ENCODE results near the gene PBX1.

Gene PBX1

GRCh38 chr1:164608651-164609057 lies 49.7 kb downstream of the PBX1 start:
- DNase-seq (ENCODE audit: insufficient read length, low spot score) (no peak), FAIRE-seq (no peak)
- TF ChIP-seq POLR2A (IDR thresholded peaks at IDR 0.05; ENCODE audit: low read depth, low read length) = no peak

- FAIRE-seq = no peak
- no peak for DNase-seq (ENCODE audit: insufficient read length, low spot score)
- no peak for TF ChIP-seq POLR2AphosphoS5 (IDR thresholded peaks at IDR 0.05; ENCODE audit: low read depth, low read length)
- no peak for TF ChIP-seq SPI1 (IDR thresholded peaks at IDR 0.05; ENCODE audit: low read depth, low read length)
- TF ChIP-seq POU2F2 (IDR thresholded peaks at IDR 0.05; ENCODE audit: low read depth, low read length) = no peak
- TF ChIP-seq TAF1 (IDR thresholded peaks at IDR 0.05; ENCODE audit: low read depth, low read length) = no peak
- no peak for TF ChIP-seq POLR2A (IDR thresholded peaks at IDR 0.05; ENCODE audit: low read depth, low read length)
- no peak for TF ChIP-seq PAX5 (IDR thresholded peaks at IDR 0.05; ENCODE audit: insufficient read depth, low read length, severe bottlenecking)
Measured at GRCh38 chr1:164609089-164609488, 50.1 kb downstream of the PBX1 start.

GRCh38 chr1:164610538-164611222 lies 51.7 kb downstream of the PBX1 start:
- no peak for TF ChIP-seq PAX5 (IDR thresholded peaks at IDR 0.05; ENCODE audit: insufficient read depth, low read length, severe bottlenecking)
- TF ChIP-seq SPI1 (IDR thresholded peaks at IDR 0.05; ENCODE audit: low read depth, low read length) = no peak
- no peak for TF ChIP-seq POU2F2 (IDR thresholded peaks at IDR 0.05; ENCODE audit: low read depth, low read length)
- TF ChIP-seq POLR2A (IDR thresholded peaks at IDR 0.05; ENCODE audit: low read depth, low read length) = no peak
- DNase-seq (ENCODE audit: insufficient read length, low spot score) = no peak
- no peak for FAIRE-seq

- no peak for DNase-seq (ENCODE audit: insufficient read length, low spot score)
Measured at GRCh38 chr1:164611754-164612642, 53.0 kb downstream of the PBX1 start.

GRCh38 chr1:164613176-164613575 lies 54.2 kb downstream of the PBX1 start:
- TF ChIP-seq TAF1 (IDR thresholded peaks at IDR 0.05; ENCODE audit: low read depth, low read length) = no peak
- TF ChIP-seq POLR2A (IDR thresholded peaks at IDR 0.05; ENCODE audit: low read depth, low read length) = no peak
- no peak for TF ChIP-seq SPI1 (IDR thresholded peaks at IDR 0.05; ENCODE audit: low read depth, low read length)
- TF ChIP-seq POLR2AphosphoS5 (IDR thresholded peaks at IDR 0.05; ENCODE audit: low read depth, low read length) = no peak
- no peak for TF ChIP-seq PAX5 (IDR thresholded peaks at IDR 0.05; ENCODE audit: insufficient read depth, low read length, severe bottlenecking)
- TF ChIP-seq POU2F2 (IDR thresholded peaks at IDR 0.05; ENCODE audit: low read depth, low read length) = no peak
- DNase-seq (ENCODE audit: insufficient read length, low spot score) (no peak), FAIRE-seq (no peak)

More at GRCh38 chr1:164611754-164612642, 53.0 kb downstream of the PBX1 start:
- no peak for FAIRE-seq
- TF ChIP-seq POU2F2 (IDR thresholded peaks at IDR 0.05; ENCODE audit: low read depth, low read length) (no peak), PAX5 (IDR thresholded peaks at IDR 0.05; ENCODE audit: insufficient read depth, low read length, severe bottlenecking) (no peak), POLR2A (IDR thresholded peaks at IDR 0.05; ENCODE audit: low read depth, low read length) (no peak), TAF1 (IDR thresholded peaks at IDR 0.05; ENCODE audit: low read depth, low read length) (no peak), POLR2AphosphoS5 (IDR thresholded peaks at IDR 0.05; ENCODE audit: low read depth, low read length) (no peak), SPI1 (IDR thresholded peaks at IDR 0.05; ENCODE audit: low read depth, low read length) (no peak)

GRCh38 chr1:164614316-164614715 lies 55.3 kb downstream of the PBX1 start:
- TF ChIP-seq POLR2A (IDR thresholded peaks at IDR 0.05; ENCODE audit: low read depth, low read length) (no peak), POLR2AphosphoS5 (IDR thresholded peaks at IDR 0.05; ENCODE audit: low read depth, low read length) (no peak), SPI1 (IDR thresholded peaks at IDR 0.05; ENCODE audit: low read depth, low read length) (no peak), TAF1 (IDR thresholded peaks at IDR 0.05; ENCODE audit: low read depth, low read length) (no peak), POU2F2 (IDR thresholded peaks at IDR 0.05; ENCODE audit: low read depth, low read length) (no peak), PAX5 (IDR thresholded peaks at IDR 0.05; ENCODE audit: insufficient read depth, low read length, severe bottlenecking) (no peak)
- DNase-seq (ENCODE audit: insufficient read length, low spot score) (no peak), FAIRE-seq (no peak)

- TF ChIP-seq TAF1 (IDR thresholded peaks at IDR 0.05; ENCODE audit: low read depth, low read length) (no peak), SPI1 (IDR thresholded peaks at IDR 0.05; ENCODE audit: low read depth, low read length) (no peak), PAX5 (IDR thresholded peaks at IDR 0.05; ENCODE audit: insufficient read depth, low read length, severe bottlenecking) (no peak), POLR2A (IDR thresholded peaks at IDR 0.05; ENCODE audit: low read depth, low read length) (no peak)
- DNase-seq (ENCODE audit: insufficient read length, low spot score) = no peak
- no peak for FAIRE-seq
Measured at GRCh38 chr1:164617377-164618201, 58.6 kb downstream of the PBX1 start.

GRCh38 chr1:164618202-164618564 lies 59.2 kb downstream of the PBX1 start:
- DNase-seq (ENCODE audit: insufficient read length, low spot score) (no peak), FAIRE-seq (no peak)
- TF ChIP-seq POLR2A (IDR thresholded peaks at IDR 0.05; ENCODE audit: low read depth, low read length) (no peak), SPI1 (IDR thresholded peaks at IDR 0.05; ENCODE audit: low read depth, low read length) (no peak), PAX5 (IDR thresholded peaks at IDR 0.05; ENCODE audit: insufficient read depth, low read length, severe bottlenecking) (no peak), TAF1 (IDR thresholded peaks at IDR 0.05; ENCODE audit: low read depth, low read length) (no peak), POU2F2 (IDR thresholded peaks at IDR 0.05; ENCODE audit: low read depth, low read length) (no peak), POLR2AphosphoS5 (IDR thresholded peaks at IDR 0.05; ENCODE audit: low read depth, low read length) (no peak)

All from GM12891 (cell line).